ENCODE measurements around the gene GRAMD1B. TPM values are rescaled to one million over a fixed set of nuclear protein-coding genes. Genes with fewer than 3 reads are reported as not detected.
A peak's percentile ranks its signal among the peaks of the same experiment; 100 is the strongest.

GRAMD1B gene
- 1 to 10 TPM; 1.1 to 4.8 (median 2.2) TPM for total RNA-seq
- polyA plus RNA-seq = 1 to 10 TPM; 1.6 to 3.5 TPM

DNA sequence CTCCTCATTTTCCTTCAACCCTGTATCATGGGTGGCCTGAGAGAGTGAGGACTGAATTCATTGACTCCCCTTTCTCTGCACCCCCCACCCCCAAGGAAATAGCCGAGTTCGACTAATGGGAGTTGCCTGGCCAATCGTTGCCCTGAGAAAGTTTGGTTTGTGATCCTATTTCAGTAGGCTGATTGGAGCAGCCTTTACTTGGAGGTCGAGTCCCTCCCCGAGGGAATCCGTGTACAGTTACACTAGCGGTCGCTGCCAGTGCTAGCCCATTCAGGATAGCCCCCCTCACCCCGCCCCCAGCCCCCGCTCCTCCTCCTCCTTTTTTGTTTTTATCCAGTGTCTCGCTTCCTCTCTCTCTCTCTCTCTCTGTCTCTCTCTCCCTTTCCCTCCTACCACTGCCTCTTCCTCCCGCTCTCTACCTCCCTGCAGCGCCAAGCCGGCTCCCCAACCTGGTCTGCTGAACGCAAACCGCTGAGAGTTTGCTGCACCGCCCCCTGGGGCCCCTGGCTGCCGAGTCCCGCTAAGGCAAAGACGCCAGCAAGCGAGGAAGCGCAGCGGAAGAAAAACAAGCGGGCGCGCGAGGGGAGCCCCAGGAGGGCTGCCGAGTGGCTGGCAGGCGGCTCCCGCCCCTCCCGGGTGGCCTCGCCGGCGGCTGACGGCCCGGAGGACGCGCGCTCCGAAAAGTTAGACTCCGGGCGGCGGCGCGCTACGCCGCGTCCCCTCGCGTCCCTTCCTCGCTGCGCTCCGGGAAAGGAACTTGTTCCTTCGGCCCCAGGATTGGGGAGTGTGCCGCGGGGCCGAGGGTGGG lies at the start of gene GRAMD1B:
GRAMD1B (plus strand) TSS at position 357 of the 808 bp plus-strand sequence. CDS start 524 bp downstream, outside the sequence.
- peak in 4 of 6 donors; percentile 11 to 69 (median 39) for DNase-seq
- peak in 3 of 4 donors; percentile 41 to 61 (median 49) for ATAC-seq
- H3K4me3 ChIP-seq = peak within 1 kb of the TSS; percentile 16 to 51 (median 28)
- H3K4me1 ChIP-seq = peaks cover 0 to 5% (median 0%) of the 10 kb centered on the region in 3 donors
- peak within 1 kb of the TSS in 2 of 4 donors; percentile 37 to 66 for H3K27ac ChIP-seq
- TF ChIP-seq, protein P1, sequence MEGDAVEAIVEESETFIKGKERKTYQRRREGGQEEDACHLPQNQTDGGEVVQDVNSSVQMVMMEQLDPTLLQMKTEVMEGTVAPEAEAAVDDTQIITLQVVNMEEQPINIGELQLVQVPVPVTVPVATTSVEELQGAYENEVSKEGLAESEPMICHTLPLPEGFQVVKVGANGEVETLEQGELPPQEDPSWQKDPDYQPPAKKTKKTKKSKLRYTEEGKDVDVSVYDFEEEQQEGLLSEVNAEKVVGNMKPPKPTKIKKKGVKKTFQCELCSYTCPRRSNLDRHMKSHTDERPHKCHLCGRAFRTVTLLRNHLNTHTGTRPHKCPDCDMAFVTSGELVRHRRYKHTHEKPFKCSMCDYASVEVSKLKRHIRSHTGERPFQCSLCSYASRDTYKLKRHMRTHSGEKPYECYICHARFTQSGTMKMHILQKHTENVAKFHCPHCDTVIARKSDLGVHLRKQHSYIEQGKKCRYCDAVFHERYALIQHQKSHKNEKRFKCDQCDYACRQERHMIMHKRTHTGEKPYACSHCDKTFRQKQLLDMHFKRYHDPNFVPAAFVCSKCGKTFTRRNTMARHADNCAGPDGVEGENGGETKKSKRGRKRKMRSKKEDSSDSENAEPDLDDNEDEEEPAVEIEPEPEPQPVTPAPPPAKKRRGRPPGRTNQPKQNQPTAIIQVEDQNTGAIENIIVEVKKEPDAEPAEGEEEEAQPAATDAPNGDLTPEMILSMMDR (IDR thresholded peaks at IDR 0.05) = no peak
- H3K36me3 ChIP-seq = no peaks in the 10 kb centered on the region
- H3K27me3 ChIP-seq = peaks cover 0 to 19% (median 0%) of the 10 kb centered on the region in 4 donors
- 3% methylated on average over 53 to 57 of the region's 57 CpGs for WGBS, 2 donors
- no peak for FAIRE-seq
- no peaks in the 10 kb centered on the region for H3K9me3 ChIP-seq
- intact Hi-C loops (cut with DNase I) = no loop called here

- ATAC-seq (no peak), DNase-seq (no peak), FAIRE-seq (no peak)
- no peaks in the 10 kb centered on the region for H3K36me3 ChIP-seq
- no peaks in the 10 kb centered on the region for H3K4me1 ChIP-seq
- H3K9me3 ChIP-seq = no peaks in the 10 kb centered on the region
- no peak overlapping the region for H3K27ac ChIP-seq
- H3K4me3 ChIP-seq = no peak overlapping the region
- TF ChIP-seq, protein P1 (IDR thresholded peaks at IDR 0.05) = no peak
- intact Hi-C loops (cut with DNase I) = no loop called here
- peaks cover 0 to 4% (median 0%) of the 10 kb centered on the region in 4 donors for H3K27me3 ChIP-seq
- WGBS, 2 donors = 61 to 68% methylated on average over 5 of the region's 5 CpGs
Observed at GRCh38 chr11:123381149-123381548, 48.9 kb upstream of the GRAMD1B start.

DNA sequence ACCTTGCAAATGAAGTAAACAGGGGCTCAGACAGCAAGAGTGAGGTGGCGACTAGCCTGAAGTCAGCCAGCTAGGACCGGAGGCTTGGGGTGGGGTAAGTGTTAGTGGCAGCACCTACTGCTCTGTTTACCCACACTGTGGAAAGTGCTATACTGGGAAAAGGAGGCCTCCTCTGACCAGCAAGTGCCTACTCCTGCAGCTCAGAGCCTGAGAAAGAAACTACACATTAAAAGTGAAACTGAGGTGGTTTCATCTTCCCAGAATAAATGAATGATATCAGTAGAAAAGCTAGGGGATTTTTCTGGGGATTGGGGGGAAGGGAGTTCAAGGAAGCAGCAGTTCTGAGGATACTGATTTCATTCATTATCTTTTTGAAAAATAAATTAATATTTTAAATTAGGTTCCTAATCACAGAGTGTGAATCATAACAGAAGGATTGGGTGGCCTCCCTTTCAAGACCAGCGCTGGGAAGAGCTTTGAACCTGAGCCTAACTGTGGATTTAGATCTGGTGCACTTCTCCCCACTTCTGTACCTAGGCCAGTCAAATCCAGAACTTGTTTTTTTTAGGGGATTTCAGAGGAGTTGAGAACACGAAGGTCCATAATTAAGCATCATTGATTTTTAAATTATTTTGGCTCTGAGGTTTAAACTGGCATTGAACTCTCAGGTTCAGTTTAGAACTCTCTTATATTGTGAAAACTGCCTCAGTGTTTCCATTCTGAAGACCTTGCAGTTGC lies 48.1 kb upstream of the GRAMD1B start:
- intact Hi-C loops (cut with DNase I) = no loop called here
- no peak for ATAC-seq
- H3K4me3 ChIP-seq = no peak overlapping the region
- no peak overlapping the region for H3K27ac ChIP-seq
- DNase-seq = no peak
- TF ChIP-seq, protein P1 (IDR thresholded peaks at IDR 0.05) = no peak
- no peaks in the 10 kb centered on the region for H3K9me3 ChIP-seq
- H3K36me3 ChIP-seq = no peaks in the 10 kb centered on the region
- no peak for FAIRE-seq
- peaks cover 0 to 4% (median 0%) of the 10 kb centered on the region in 4 donors for H3K27me3 ChIP-seq
- H3K4me1 ChIP-seq = no peaks in the 10 kb centered on the region
- 66 to 75% methylated on average over 4 of the region's 4 CpGs for WGBS, 2 donors

- Histone ChIP-seq H3K9me3 (no peaks in the 10 kb centered on the region), H3K27me3 (peaks cover 0 to 2% (median 0%) of the 10 kb centered on the region in 4 donors), H3K36me3 (no peaks in the 10 kb centered on the region), H3K4me3 (no peak overlapping the region), H3K27ac (no peak overlapping the region), H3K4me1 (no peaks in the 10 kb centered on the region)
- DNase-seq = no peak
- TF ChIP-seq, protein P1 (IDR thresholded peaks at IDR 0.05) = no peak
- 59 to 68% methylated on average over 3 of the region's 3 CpGs for WGBS, 2 donors
- FAIRE-seq = no peak
- no peak for ATAC-seq
- intact Hi-C loops (cut with DNase I) = no loop called here
Observed at GRCh38 chr11:123382555-123383074, 47.5 kb upstream of the GRAMD1B start.
